HEK293 (cell line): ENCODE results near the gene STUB1.

Experiments
- KLF1 ChIP-seq: fragments of 450-650 bp; formaldehyde crosslinking; IDR thresholded peaks from 2 replicates; pipeline ENCODE4 v1.5.1; 2016; ENCODE audit warnings: missing biosample characterization, missing genetic modification characterization
- ZIC2 ChIP-seq: fragments of 450-650 bp; formaldehyde crosslinking; IDR thresholded peaks from 2 replicates; pipeline ENCODE4 v1.5.1; 2016; ENCODE audit warnings: missing biosample characterization, missing genetic modification characterization
- ZNF121 ChIP-seq: fragments of 450-650 bp; formaldehyde crosslinking; IDR thresholded peaks from 2 replicates; pipeline ENCODE4 v1.5.1; 2016; ENCODE audit warnings: missing biosample characterization, missing genetic modification characterization
- ZNF184 ChIP-seq: fragments of 450-650 bp; IDR thresholded peaks from 2 replicates; pipeline ENCODE4 v1.5.1; 2018; ENCODE audit warnings: missing biosample characterization, mild to moderate bottlenecking, missing genetic modification characterization
- ZNF274 ChIP-seq, 2 experiments: fragments of 200-500 bp in 1 of 2; fragments of 450-650 bp in 1 of 2; sonication (Bioruptor generic) in 1 of 2; formaldehyde crosslinking in 1 of 2; IDR thresholded peaks; 2 replicates each; pipeline versions ENCODE4 v1.5.1 to v1.6.1; 2014 to 2016; ENCODE audit warnings: borderline replicate concordance in 1 of 2, inconsistent platforms in 1 of 2, low read length in 1 of 2, missing biosample characterization in 1 of 2, missing genetic modification characterization in 1 of 2
- ZNF521 ChIP-seq: fragments of 450-650 bp; formaldehyde crosslinking; IDR thresholded peaks from 2 replicates; pipeline ENCODE4 v1.5.1; 2017; ENCODE audit warnings: missing biosample characterization, mild to moderate bottlenecking, missing genetic modification characterization
- ZNF549 ChIP-seq: fragments of 450-650 bp; IDR thresholded peaks from 2 replicates; pipeline ENCODE4 v1.5.1; 2018; ENCODE audit warnings: missing biosample characterization, missing genetic modification characterization, mild to moderate bottlenecking, inconsistent platforms, moderate library complexity
- ZNF571 ChIP-seq: fragments of 450-650 bp; formaldehyde crosslinking; IDR thresholded peaks from 2 replicates; pipeline ENCODE4 v1.5.0; 2017; ENCODE audit warnings: missing biosample characterization, missing genetic modification characterization
- ZNF76 ChIP-seq: fragments of 450-650 bp; formaldehyde crosslinking; IDR thresholded peaks from 2 replicates; pipeline ENCODE4; 2016; ENCODE audit warnings: low read depth, missing biosample characterization, missing genetic modification characterization, borderline replicate concordance
- ZNF776 ChIP-seq: fragments of 450-650 bp; formaldehyde crosslinking; IDR thresholded peaks from 2 replicates; pipeline ENCODE4 v1.5.0; 2017; ENCODE audit warnings: missing biosample characterization, missing genetic modification characterization, borderline replicate concordance
- TF ChIP-seq, protein P1 (sequence below): fragments of 450-650 bp; formaldehyde crosslinking; conservative IDR thresholded peaks from 2 replicates; pipeline ENCODE4 v1.5.1; 2016; ENCODE audit warnings: low read depth, missing biosample characterization, missing genetic modification characterization
- TF ChIP-seq, protein P2 (sequence below): fragments of 450-650 bp; formaldehyde crosslinking; IDR thresholded peaks from 2 replicates; pipeline ENCODE4 v1.5.1; 2016; ENCODE audit warnings: missing biosample characterization, missing genetic modification characterization, low read depth
- TF ChIP-seq, protein P3 (sequence below): fragments of 450-650 bp; formaldehyde crosslinking; IDR thresholded peaks from 2 replicates; pipeline ENCODE4 v1.5.1; 2016; ENCODE audit warnings: missing biosample characterization, missing genetic modification characterization
- TF ChIP-seq, protein P4 (sequence below): fragments of 450-650 bp; formaldehyde crosslinking; IDR thresholded peaks from 2 replicates; pipeline ENCODE4 v1.5.1; 2016; ENCODE audit warnings: missing biosample characterization, missing genetic modification characterization, borderline replicate concordance
- TF ChIP-seq, protein P5 (sequence below): fragments of 450-650 bp; formaldehyde crosslinking; IDR thresholded peaks from 2 replicates; pipeline ENCODE4 v1.5.1; 2016; ENCODE audit warnings: missing biosample characterization, missing genetic modification characterization
- TF ChIP-seq, protein P6 (sequence below): fragments of 450-650 bp; formaldehyde crosslinking; IDR thresholded peaks from 2 replicates; pipeline ENCODE4 v1.5.1; 2016; ENCODE audit warnings: missing biosample characterization, missing genetic modification characterization
- TF ChIP-seq, protein P7 (sequence below): fragments of 450-650 bp; formaldehyde crosslinking; IDR thresholded peaks from 2 replicates; pipeline ENCODE4 v1.5.1; 2016; ENCODE audit warnings: missing biosample characterization, missing genetic modification characterization
- TF ChIP-seq, protein P8 (sequence below): fragments of 450-650 bp; formaldehyde crosslinking; optimal IDR thresholded peaks from 2 replicates; pipeline ENCODE3; 2016; ENCODE audit warnings: missing biosample characterization, mild to moderate bottlenecking, missing genetic modification characterization

Gene STUB1

DNA sequence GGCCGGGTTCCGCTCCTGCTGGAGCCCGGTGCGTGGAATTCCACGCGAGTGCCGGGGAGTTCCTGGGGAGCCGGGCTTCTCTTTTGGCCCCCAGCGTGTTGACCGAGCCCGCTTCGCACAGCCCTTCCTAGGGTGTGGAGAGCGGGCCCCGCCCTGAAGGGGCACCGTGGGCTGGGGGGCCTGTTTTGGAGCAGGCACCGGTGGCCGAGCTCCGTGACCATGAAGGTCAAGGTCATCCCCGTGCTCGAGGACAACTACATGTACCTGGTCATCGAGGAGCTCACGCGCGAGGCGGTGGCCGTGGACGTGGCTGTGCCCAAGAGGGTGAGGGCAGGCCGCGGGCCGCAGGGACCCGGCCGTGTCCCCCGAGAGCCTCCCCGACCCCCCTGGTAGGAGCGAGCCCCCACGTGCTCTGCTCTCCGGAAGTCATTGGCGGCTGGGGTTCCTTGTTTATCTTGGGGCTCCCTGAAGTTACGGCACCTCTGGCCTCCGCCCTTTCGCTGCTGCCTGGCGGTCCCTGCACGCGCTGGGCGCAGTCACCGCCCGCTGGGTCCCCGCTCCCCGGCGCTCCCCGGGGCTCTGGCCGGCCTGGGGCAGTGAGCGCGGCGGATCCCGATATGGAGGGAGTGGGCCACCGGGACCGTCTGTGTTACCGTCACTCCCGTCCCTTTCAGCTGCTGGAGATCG is 47.2 kb downstream of the STUB1 start (continued):
- TF ChIP-seq, protein P1, sequence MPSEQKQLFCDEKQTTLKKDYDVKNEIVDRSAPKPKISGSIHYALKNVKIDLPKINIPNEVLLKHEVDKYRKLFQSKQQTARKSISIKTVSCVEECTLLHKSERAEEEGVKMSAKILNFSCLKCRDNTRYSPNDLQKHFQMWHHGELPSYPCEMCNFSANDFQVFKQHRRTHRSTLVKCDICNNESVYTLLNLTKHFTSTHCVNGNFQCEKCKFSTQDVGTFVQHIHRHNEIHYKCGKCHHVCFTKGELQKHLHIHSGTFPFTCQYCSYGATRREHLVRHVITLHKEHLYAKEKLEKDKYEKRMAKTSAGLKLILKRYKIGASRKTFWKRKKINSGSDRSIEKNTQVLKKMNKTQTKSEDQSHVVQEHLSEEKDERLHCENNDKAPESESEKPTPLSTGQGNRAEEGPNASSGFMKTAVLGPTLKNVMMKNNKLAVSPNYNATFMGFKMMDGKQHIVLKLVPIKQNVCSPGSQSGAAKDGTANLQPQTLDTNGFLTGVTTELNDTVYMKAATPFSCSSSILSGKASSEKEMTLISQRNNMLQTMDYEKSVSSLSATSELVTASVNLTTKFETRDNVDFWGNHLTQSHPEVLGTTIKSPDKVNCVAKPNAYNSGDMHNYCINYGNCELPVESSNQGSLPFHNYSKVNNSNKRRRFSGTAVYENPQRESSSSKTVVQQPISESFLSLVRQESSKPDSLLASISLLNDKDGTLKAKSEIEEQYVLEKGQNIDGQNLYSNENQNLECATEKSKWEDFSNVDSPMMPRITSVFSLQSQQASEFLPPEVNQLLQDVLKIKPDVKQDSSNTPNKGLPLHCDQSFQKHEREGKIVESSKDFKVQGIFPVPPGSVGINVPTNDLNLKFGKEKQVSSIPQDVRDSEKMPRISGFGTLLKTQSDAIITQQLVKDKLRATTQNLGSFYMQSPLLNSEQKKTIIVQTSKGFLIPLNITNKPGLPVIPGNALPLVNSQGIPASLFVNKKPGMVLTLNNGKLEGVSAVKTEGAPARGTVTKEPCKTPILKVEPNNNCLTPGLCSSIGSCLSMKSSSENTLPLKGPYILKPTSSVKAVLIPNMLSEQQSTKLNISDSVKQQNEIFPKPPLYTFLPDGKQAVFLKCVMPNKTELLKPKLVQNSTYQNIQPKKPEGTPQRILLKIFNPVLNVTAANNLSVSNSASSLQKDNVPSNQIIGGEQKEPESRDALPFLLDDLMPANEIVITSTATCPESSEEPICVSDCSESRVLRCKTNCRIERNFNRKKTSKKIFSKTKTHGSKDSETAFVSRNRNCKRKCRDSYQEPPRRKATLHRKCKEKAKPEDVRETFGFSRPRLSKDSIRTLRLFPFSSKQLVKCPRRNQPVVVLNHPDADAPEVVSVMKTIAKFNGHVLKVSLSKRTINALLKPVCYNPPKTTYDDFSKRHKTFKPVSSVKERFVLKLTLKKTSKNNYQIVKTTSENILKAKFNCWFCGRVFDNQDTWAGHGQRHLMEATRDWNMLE = no peak
- TF ChIP-seq, protein P2, sequence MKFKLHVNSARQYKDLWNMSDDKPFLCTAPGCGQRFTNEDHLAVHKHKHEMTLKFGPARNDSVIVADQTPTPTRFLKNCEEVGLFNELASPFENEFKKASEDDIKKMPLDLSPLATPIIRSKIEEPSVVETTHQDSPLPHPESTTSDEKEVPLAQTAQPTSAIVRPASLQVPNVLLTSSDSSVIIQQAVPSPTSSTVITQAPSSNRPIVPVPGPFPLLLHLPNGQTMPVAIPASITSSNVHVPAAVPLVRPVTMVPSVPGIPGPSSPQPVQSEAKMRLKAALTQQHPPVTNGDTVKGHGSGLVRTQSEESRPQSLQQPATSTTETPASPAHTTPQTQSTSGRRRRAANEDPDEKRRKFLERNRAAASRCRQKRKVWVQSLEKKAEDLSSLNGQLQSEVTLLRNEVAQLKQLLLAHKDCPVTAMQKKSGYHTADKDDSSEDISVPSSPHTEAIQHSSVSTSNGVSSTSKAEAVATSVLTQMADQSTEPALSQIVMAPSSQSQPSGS (tag by site-specific recombination) = no peak
- TF ChIP-seq, protein P3, sequence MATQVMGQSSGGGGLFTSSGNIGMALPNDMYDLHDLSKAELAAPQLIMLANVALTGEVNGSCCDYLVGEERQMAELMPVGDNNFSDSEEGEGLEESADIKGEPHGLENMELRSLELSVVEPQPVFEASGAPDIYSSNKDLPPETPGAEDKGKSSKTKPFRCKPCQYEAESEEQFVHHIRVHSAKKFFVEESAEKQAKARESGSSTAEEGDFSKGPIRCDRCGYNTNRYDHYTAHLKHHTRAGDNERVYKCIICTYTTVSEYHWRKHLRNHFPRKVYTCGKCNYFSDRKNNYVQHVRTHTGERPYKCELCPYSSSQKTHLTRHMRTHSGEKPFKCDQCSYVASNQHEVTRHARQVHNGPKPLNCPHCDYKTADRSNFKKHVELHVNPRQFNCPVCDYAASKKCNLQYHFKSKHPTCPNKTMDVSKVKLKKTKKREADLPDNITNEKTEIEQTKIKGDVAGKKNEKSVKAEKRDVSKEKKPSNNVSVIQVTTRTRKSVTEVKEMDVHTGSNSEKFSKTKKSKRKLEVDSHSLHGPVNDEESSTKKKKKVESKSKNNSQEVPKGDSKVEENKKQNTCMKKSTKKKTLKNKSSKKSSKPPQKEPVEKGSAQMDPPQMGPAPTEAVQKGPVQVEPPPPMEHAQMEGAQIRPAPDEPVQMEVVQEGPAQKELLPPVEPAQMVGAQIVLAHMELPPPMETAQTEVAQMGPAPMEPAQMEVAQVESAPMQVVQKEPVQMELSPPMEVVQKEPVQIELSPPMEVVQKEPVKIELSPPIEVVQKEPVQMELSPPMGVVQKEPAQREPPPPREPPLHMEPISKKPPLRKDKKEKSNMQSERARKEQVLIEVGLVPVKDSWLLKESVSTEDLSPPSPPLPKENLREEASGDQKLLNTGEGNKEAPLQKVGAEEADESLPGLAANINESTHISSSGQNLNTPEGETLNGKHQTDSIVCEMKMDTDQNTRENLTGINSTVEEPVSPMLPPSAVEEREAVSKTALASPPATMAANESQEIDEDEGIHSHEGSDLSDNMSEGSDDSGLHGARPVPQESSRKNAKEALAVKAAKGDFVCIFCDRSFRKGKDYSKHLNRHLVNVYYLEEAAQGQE (tag by site-specific recombination) = no peak
- TF ChIP-seq, protein P4, sequence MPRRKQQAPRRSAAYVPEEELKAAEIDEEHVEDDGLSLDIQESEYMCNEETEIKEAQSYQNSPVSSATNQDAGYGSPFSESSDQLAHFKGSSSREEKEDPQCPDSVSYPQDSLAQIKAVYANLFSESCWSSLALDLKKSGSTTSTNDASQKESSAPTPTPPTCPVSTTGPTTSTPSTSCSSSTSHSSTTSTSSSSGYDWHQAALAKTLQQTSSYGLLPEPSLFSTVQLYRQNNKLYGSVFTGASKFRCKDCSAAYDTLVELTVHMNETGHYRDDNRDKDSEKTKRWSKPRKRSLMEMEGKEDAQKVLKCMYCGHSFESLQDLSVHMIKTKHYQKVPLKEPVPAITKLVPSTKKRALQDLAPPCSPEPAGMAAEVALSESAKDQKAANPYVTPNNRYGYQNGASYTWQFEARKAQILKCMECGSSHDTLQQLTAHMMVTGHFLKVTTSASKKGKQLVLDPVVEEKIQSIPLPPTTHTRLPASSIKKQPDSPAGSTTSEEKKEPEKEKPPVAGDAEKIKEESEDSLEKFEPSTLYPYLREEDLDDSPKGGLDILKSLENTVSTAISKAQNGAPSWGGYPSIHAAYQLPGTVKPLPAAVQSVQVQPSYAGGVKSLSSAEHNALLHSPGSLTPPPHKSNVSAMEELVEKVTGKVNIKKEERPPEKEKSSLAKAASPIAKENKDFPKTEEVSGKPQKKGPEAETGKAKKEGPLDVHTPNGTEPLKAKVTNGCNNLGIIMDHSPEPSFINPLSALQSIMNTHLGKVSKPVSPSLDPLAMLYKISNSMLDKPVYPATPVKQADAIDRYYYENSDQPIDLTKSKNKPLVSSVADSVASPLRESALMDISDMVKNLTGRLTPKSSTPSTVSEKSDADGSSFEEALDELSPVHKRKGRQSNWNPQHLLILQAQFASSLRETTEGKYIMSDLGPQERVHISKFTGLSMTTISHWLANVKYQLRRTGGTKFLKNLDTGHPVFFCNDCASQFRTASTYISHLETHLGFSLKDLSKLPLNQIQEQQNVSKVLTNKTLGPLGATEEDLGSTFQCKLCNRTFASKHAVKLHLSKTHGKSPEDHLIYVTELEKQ (tag by site-specific recombination) = no peak
- TF ChIP-seq ZNF776 (no peak), KLF1 (tag by site-specific recombination) (peak; percentile 68), ZNF521 (tag by site-specific recombination) (no peak), ZIC2 (tag by site-specific recombination) (peak; percentile 90), ZNF121 (no peak), ZNF184 (tag by site-specific recombination) (no peak), ZNF76 (tag by site-specific recombination) (no peak), ZNF274 (IDR thresholded peaks at IDR 0.05; ENCODE audit: low read length) (no peak), ZNF274 (tag by site-specific recombination; IDR thresholded peaks at IDR 0.05; ENCODE audit: borderline replicate concordance) (no peak), ZNF571 (tag by site-specific recombination) (no peak), ZNF549 (tag by site-specific recombination) (no peak)
- TF ChIP-seq, protein P5, sequence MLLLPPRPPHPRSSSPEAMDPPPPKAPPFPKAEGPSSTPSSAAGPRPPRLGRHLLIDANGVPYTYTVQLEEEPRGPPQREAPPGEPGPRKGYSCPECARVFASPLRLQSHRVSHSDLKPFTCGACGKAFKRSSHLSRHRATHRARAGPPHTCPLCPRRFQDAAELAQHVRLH (tag by site-specific recombination) = 0 out of 2 replicates have a peak, but pooled peaks have one; percentile 21
- TF ChIP-seq, protein P6, sequence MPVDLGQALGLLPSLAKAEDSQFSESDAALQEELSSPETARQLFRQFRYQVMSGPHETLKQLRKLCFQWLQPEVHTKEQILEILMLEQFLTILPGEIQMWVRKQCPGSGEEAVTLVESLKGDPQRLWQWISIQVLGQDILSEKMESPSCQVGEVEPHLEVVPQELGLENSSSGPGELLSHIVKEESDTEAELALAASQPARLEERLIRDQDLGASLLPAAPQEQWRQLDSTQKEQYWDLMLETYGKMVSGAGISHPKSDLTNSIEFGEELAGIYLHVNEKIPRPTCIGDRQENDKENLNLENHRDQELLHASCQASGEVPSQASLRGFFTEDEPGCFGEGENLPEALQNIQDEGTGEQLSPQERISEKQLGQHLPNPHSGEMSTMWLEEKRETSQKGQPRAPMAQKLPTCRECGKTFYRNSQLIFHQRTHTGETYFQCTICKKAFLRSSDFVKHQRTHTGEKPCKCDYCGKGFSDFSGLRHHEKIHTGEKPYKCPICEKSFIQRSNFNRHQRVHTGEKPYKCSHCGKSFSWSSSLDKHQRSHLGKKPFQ (tag by site-specific recombination) = no peak
- TF ChIP-seq, protein P7, sequence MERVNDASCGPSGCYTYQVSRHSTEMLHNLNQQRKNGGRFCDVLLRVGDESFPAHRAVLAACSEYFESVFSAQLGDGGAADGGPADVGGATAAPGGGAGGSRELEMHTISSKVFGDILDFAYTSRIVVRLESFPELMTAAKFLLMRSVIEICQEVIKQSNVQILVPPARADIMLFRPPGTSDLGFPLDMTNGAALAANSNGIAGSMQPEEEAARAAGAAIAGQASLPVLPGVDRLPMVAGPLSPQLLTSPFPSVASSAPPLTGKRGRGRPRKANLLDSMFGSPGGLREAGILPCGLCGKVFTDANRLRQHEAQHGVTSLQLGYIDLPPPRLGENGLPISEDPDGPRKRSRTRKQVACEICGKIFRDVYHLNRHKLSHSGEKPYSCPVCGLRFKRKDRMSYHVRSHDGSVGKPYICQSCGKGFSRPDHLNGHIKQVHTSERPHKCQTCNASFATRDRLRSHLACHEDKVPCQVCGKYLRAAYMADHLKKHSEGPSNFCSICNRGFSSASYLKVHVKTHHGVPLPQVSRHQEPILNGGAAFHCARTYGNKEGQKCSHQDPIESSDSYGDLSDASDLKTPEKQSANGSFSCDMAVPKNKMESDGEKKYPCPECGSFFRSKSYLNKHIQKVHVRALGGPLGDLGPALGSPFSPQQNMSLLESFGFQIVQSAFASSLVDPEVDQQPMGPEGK = peak; percentile 85
- TF ChIP-seq, protein P8, sequence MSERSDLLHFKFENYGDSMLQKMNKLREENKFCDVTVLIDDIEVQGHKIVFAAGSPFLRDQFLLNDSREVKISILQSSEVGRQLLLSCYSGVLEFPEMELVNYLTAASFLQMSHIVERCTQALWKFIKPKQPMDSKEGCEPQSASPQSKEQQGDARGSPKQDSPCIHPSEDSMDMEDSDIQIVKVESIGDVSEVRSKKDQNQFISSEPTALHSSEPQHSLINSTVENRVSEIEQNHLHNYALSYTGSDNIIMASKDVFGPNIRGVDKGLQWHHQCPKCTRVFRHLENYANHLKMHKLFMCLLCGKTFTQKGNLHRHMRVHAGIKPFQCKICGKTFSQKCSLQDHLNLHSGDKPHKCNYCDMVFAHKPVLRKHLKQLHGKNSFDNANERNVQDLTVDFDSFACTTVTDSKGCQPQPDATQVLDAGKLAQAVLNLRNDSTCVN (tag by site-specific recombination) = peak; percentile 41
